ENCODE data around the gene VWA3A.

DNA sequence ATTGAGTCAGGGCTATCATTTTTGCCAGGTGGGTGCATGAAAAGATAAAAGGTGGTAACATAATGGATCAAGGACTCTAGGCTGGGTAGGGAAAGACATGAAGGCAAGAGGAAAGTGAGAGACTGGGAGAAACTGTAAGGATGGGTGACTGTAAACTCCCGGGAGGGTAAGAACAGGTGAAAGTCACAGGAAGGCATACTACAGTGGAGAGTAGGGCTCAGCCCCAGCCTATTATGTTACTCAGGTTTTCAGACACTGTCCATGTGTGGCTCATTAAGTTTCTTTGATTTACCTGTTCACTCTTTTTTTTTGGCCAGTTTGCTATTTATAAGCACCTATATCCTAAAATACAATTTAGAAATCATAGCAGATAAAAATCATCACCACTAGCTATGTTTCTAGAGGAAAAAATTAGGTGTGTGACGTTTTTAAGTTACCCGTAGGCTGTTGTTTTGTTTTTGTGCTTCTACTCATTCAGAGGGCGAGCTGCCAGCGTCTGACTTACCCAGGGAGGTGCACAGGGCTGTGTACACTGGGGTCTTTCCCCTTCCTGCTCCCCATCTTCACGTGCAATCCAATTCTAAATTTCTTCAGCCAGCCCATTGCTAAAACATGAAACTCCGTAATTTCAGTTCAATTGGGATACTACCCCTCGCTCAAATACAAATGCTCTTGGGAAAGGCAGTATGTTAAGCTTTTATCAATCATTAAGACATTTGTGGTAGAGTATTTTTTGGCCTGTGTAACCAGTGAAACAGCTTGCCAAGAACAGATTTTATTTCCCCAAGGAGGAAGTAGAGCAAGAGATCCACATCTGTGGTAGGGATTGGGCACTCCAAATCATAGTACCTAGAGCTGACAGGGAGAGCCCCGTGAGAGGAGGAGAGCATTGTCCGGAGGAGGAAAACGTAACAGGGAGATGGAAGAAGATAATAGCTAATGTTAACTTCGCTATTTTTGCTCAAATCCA lies 21.7 kb upstream of the VWA3A start:
- no peak for TF ChIP-seq POLR2A (IDR thresholded peaks at IDR 0.05)
- TF ChIP-seq, protein P1, sequence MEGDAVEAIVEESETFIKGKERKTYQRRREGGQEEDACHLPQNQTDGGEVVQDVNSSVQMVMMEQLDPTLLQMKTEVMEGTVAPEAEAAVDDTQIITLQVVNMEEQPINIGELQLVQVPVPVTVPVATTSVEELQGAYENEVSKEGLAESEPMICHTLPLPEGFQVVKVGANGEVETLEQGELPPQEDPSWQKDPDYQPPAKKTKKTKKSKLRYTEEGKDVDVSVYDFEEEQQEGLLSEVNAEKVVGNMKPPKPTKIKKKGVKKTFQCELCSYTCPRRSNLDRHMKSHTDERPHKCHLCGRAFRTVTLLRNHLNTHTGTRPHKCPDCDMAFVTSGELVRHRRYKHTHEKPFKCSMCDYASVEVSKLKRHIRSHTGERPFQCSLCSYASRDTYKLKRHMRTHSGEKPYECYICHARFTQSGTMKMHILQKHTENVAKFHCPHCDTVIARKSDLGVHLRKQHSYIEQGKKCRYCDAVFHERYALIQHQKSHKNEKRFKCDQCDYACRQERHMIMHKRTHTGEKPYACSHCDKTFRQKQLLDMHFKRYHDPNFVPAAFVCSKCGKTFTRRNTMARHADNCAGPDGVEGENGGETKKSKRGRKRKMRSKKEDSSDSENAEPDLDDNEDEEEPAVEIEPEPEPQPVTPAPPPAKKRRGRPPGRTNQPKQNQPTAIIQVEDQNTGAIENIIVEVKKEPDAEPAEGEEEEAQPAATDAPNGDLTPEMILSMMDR (IDR thresholded peaks at IDR 0.05) = no peak
- TF ChIP-seq POLR2AphosphoS5 (IDR thresholded peaks at IDR 0.05) = no peak

Data from breast epithelium (tissue), 3 donors.